Keratinocyte (primary cell): ENCODE results near the gene RFC5.

Experiments
- CTCF ChIP-seq, 3 experiments: IDR thresholded peaks in 1 of 3; conservative IDR thresholded peaks in 1 of 3; optimal IDR thresholded peaks in 1 of 3; 2 replicates in 2 of 3; 3 replicates in 1 of 3; pipeline versions ENCODE3 to v1.5.1; 2011; ENCODE audit warnings: low read length in 3 of 3, mild to moderate bottlenecking in 3 of 3, moderate library complexity in 2 of 3, control low read depth in 1 of 3, inconsistent platforms in 1 of 3; ENCODE audit not compliant: insufficient read depth in 2 of 3; ENCODE audit errors: extremely low read depth in 1 of 3
- EZH2 ChIP-seq: IDR thresholded peaks from one replicate; pipeline ENCODE4 v1.6.1; 2012; ENCODE audit warnings: inconsistent platforms, mild to moderate bottlenecking, low read length, moderate library complexity

- no peak for TF ChIP-seq CTCF (optimal IDR thresholded peaks at IDR 0.05 in 1 of 3, IDR thresholded peaks at IDR 0.05 in 1 of 3, conservative IDR thresholded peaks at IDR 0.05 in 1 of 3; ENCODE audit: extremely low read depth in 1 of 3, insufficient read depth in 2 of 3, low read length in 3 of 3)
- TF ChIP-seq EZH2 = no peak
These were observed 43.1 kb downstream of the RFC5 start for GRCh38 chr12:118059341-118060191.
